CD4-positive, alpha-beta T cell treated with Interferon alpha-2 for 1 hour (primary cell): ENCODE results near the gene PATE4.
"Not testable (repeated sequence)": the region's sequence is repeated elsewhere in the genome, so short reads cannot be mapped to it uniquely, and the experiment has no call there.

ENCODE experiments used
- DNase-seq, 2 donors: peaks; one replicate each; pipeline ENCODE4 v3.0.0-alpha.2; 2020 to 2022

PATE4 gene

GRCh38 chr11:125833016-125833415 lies at the start of gene PATE4:
TSS of gene PATE4 (plus strand) at chr11:125833316. CDS start at chr11:125833360, 44 bp downstream.
- DNase-seq: no peak

GRCh38 chr11:125784678-125785077 lies 48.4 kb upstream of the PATE4 start:
- no peak for DNase-seq

- no peak for DNase-seq
Observed at GRCh38 chr11:125787827-125788226, 45.3 kb upstream of the PATE4 start, which contains the start of gene PATE3. TSS of gene PATE3 (plus strand) at chr11:125788127. CDS start at chr11:125788152, 25 bp downstream.

GRCh38 chr11:125790825-125791224 lies 42.3 kb upstream of the PATE4 start:
- DNase-seq: no peak

- no peak for DNase-seq
Observed at GRCh38 chr11:125797641-125798040, 35.5 kb upstream of the PATE4 start.

GRCh38 chr11:125799808-125800207 lies 33.3 kb upstream of the PATE4 start:
- DNase-seq: no peak

- DNase-seq: no peak
Observed at GRCh38 chr11:125802387-125802786, 30.7 kb upstream of the PATE4 start.

- DNase-seq: no peak
Observed at GRCh38 chr11:125807909-125808308, 25.2 kb upstream of the PATE4 start.

GRCh38 chr11:125835748-125836147 lies 2.6 kb downstream of the PATE4 start:
- DNase-seq: no peak

GRCh38 chr11:125842321-125842948 lies 9.3 kb downstream of the PATE4 start:
- no peak for DNase-seq

GRCh38 chr11:125846188-125846587 lies 13.1 kb downstream of the PATE4 start:
- DNase-seq: no peak

- not testable (repeated sequence) for DNase-seq
Observed at GRCh38 chr11:125857670-125858069, 24.6 kb downstream of the PATE4 start.

- not testable (repeated sequence) for DNase-seq
Observed at GRCh38 chr11:125862786-125863185, 29.7 kb downstream of the PATE4 start.

GRCh38 chr11:125865354-125865753 lies 32.2 kb downstream of the PATE4 start:
- DNase-seq: not testable (repeated sequence)

GRCh38 chr11:125869521-125869920 lies 36.4 kb downstream of the PATE4 start:
- DNase-seq: no peak

GRCh38 chr11:125871391-125872137 lies 38.4 kb downstream of the PATE4 start:
- peak in 1 of 2 donors; percentile 28 for DNase-seq

GRCh38 chr11:125872138-125872491 lies 39.0 kb downstream of the PATE4 start:
- DNase-seq: no peak

GRCh38 chr11:125873881-125874555 lies 40.9 kb downstream of the PATE4 start:
- no peak for DNase-seq

GRCh38 chr11:125874556-125875124 lies 41.5 kb downstream of the PATE4 start:
- DNase-seq: peak; percentile 31 to 54

- DNase-seq: no peak
Observed at GRCh38 chr11:125881291-125881690, 48.2 kb downstream of the PATE4 start.

GRCh38 chr11:125883375-125883774 lies 50.3 kb downstream of the PATE4 start:
- no peak for DNase-seq

- no peak for DNase-seq
Observed at GRCh38 chr11:125886997-125887372, 53.9 kb downstream of the PATE4 start.
